Stimulated activated CD4-positive, alpha-beta T cell treated with anti-CD3 and anti-CD28 coated beads, Interleukin-4, amount 100 ng/mL, for 24 hours (primary cell): ENCODE measurements around the gene CYSTM1.
A peak's percentile ranks its signal among the peaks of the same experiment; 100 is the strongest.

ENCODE experiments used
- DNase-seq: peaks from one replicate; pipeline ENCODE4 v3.0.0-alpha.2; 2020

Gene CYSTM1

GRCh38 chr5:140174465-140175366, at the start of gene CYSTM1:
Gene CYSTM1 (plus strand): TSS chr5:140175188. CDS start chr5:140194466, 19,278 bp downstream.
- peak; percentile 94 for DNase-seq

- no peak for DNase-seq
Measured at GRCh38 chr5:140125637-140126036, 49.4 kb upstream of the CYSTM1 start, which contains the start of gene IGIP. Gene IGIP (plus strand): TSS chr5:140125937. CDS start chr5:140128477, 2,540 bp downstream.

- no peak for DNase-seq
Measured at GRCh38 chr5:140126315-140127012, 48.5 kb upstream of the CYSTM1 start.

GRCh38 chr5:140128376-140128775, 46.6 kb upstream of the CYSTM1 start:
- no peak for DNase-seq

- no peak for DNase-seq
Measured at GRCh38 chr5:140130949-140131733, 43.8 kb upstream of the CYSTM1 start.

- DNase-seq, result peak; percentile 23
Measured at GRCh38 chr5:140131967-140132409, 43.0 kb upstream of the CYSTM1 start.

- no peak for DNase-seq
Measured at GRCh38 chr5:140133514-140134167, 41.3 kb upstream of the CYSTM1 start.

- DNase-seq, result no peak
Measured at GRCh38 chr5:140134277-140134935, 40.6 kb upstream of the CYSTM1 start.

- DNase-seq, result no peak
Measured at GRCh38 chr5:140135127-140135526, 39.9 kb upstream of the CYSTM1 start.

- DNase-seq, result no peak
Measured at GRCh38 chr5:140136624-140137023, 38.4 kb upstream of the CYSTM1 start.

GRCh38 chr5:140140435-140140834, 34.6 kb upstream of the CYSTM1 start:
- DNase-seq, result no peak

GRCh38 chr5:140141241-140141640, 33.7 kb upstream of the CYSTM1 start:
- no peak for DNase-seq

GRCh38 chr5:140142246-140142645, 32.7 kb upstream of the CYSTM1 start:
- DNase-seq, result no peak

GRCh38 chr5:140142856-140143255, 32.1 kb upstream of the CYSTM1 start:
- DNase-seq, result no peak

GRCh38 chr5:140143521-140144258, 31.3 kb upstream of the CYSTM1 start:
- no peak for DNase-seq

- DNase-seq, result no peak
Measured at GRCh38 chr5:140145256-140145655, 29.7 kb upstream of the CYSTM1 start.

GRCh38 chr5:140145818-140146522, 29.0 kb upstream of the CYSTM1 start:
- peak; percentile 44 for DNase-seq

GRCh38 chr5:140146523-140146842, 28.5 kb upstream of the CYSTM1 start:
- no peak for DNase-seq

GRCh38 chr5:140147460-140147859, 27.5 kb upstream of the CYSTM1 start:
- DNase-seq, result no peak

GRCh38 chr5:140148508-140148907, 26.5 kb upstream of the CYSTM1 start:
- DNase-seq, result no peak

- DNase-seq, result no peak
Measured at GRCh38 chr5:140150201-140150600, 24.8 kb upstream of the CYSTM1 start.
